HEK293 (cell line): ENCODE measurements around the gene PRKCA.

Experiments
- CTCF ChIA-PET: fragments of 350-600 bp; formaldehyde crosslinking; extraction: SDS; loops from one replicate; lab custom pipeline; 2021; ENCODE audit warnings: antibody characterized with exemption; lab: Yijun Ruan, JAX
- POLR2A ChIA-PET: fragments of 300-600 bp; formaldehyde crosslinking; extraction: SDS; loops from one replicate; lab custom pipeline; 2020; ENCODE audit warnings: antibody characterized with exemption, inconsistent platforms; lab: Yijun Ruan, JAX
- H3K27ac ChIP-seq: fragments of 200-500 bp; sonication (Bioruptor generic); 2 replicates; pipeline ENCODE4 v1.5.1; 2014; ENCODE audit warnings: low read depth, low read length, control low read depth, inconsistent platforms; ENCODE audit errors: extremely low read depth
- H3K36me3 ChIP-seq, 2 experiments: fragments of 200-500 bp in 1 of 2; sonication (Bioruptor generic) in 1 of 2; 1 replicate in 1 of 2; 2 replicates in 1 of 2; pipeline ENCODE4 v1.5.1; 2014 to 2017; ENCODE audit warnings: inconsistent platforms in 2 of 2, low read length in 2 of 2; ENCODE audit not compliant: control insufficient read depth in 2 of 2, insufficient read depth in 1 of 2
- H3K4me1 ChIP-seq: fragments of 200-500 bp; sonication (Bioruptor generic); 2 replicates; pipeline ENCODE4 v1.5.1; 2014; ENCODE audit warnings: mild to moderate bottlenecking, low read length, inconsistent platforms; ENCODE audit not compliant: control insufficient read depth, insufficient read depth
- H3K4me3 ChIP-seq: 2 replicates; pipeline ENCODE4 v1.5.1; 2011; ENCODE audit warnings: low read depth, mild to moderate bottlenecking, control low read depth, low read length, moderate library complexity
- H3K9me3 ChIP-seq: fragments of 200-500 bp; sonication (Bioruptor generic); 2 replicates; pipeline ENCODE4 v1.5.1; 2014; ENCODE audit warnings: low read depth, low read length, inconsistent platforms; ENCODE audit not compliant: control insufficient read depth, insufficient read depth
- BCL11A ChIP-seq: fragments of 450-650 bp; formaldehyde crosslinking; IDR thresholded peaks from 2 replicates; pipeline ENCODE4 v1.5.1; 2016; ENCODE audit warnings: low read depth, missing biosample characterization, missing genetic modification characterization
- BCL11B ChIP-seq: fragments of 450-650 bp; formaldehyde crosslinking; IDR thresholded peaks from 2 replicates; pipeline ENCODE4 v1.5.1; 2016; ENCODE audit warnings: low read depth, missing biosample characterization, missing genetic modification characterization
- ELK4 ChIP-seq: IDR thresholded peaks from 2 replicates; pipeline ENCODE4 v1.6.1; 2011; ENCODE audit warnings: mild to moderate bottlenecking, low read depth, low read length, borderline replicate concordance
- KLF1 ChIP-seq: fragments of 450-650 bp; formaldehyde crosslinking; IDR thresholded peaks from 2 replicates; pipeline ENCODE4 v1.5.1; 2016; ENCODE audit warnings: missing biosample characterization, missing genetic modification characterization
- PRDM10 ChIP-seq: fragments of 450-650 bp; formaldehyde crosslinking; IDR thresholded peaks from 2 replicates; pipeline ENCODE4 v1.5.1; 2016; ENCODE audit warnings: missing biosample characterization, missing genetic modification characterization
- WT1 ChIP-seq: fragments of 450-650 bp; formaldehyde crosslinking; IDR thresholded peaks from 2 replicates; pipeline ENCODE4 v1.5.1; 2016; ENCODE audit warnings: missing biosample characterization, missing genetic modification characterization
- ZBTB26 ChIP-seq: fragments of 450-650 bp; formaldehyde crosslinking; optimal IDR thresholded peaks from 2 replicates; pipeline ENCODE3; 2016; ENCODE audit warnings: missing biosample characterization, mild to moderate bottlenecking, missing genetic modification characterization
- ZBTB48 ChIP-seq: fragments of 450-650 bp; formaldehyde crosslinking; IDR thresholded peaks from 2 replicates; pipeline ENCODE4 v1.5.1; 2016; ENCODE audit warnings: missing biosample characterization, missing genetic modification characterization
- ZFP41 ChIP-seq: fragments of 450-650 bp; formaldehyde crosslinking; IDR thresholded peaks from 2 replicates; pipeline ENCODE4 v1.5.1; 2016; ENCODE audit warnings: missing biosample characterization, missing genetic modification characterization, borderline replicate concordance
- ZFP69B ChIP-seq: fragments of 450-650 bp; formaldehyde crosslinking; IDR thresholded peaks from 2 replicates; pipeline ENCODE4 v1.5.1; 2016; ENCODE audit warnings: missing biosample characterization, missing genetic modification characterization
- ZNF155 ChIP-seq: fragments of 450-650 bp; formaldehyde crosslinking; IDR thresholded peaks from 2 replicates; pipeline ENCODE4 v1.5.1; 2016; ENCODE audit warnings: missing biosample characterization, missing genetic modification characterization
- ZNF202 ChIP-seq: fragments of 450-650 bp; formaldehyde crosslinking; IDR thresholded peaks from 2 replicates; pipeline ENCODE4 v1.5.1; 2016; ENCODE audit warnings: missing biosample characterization, missing genetic modification characterization, borderline replicate concordance
- ZNF239 ChIP-seq: fragments of 450-650 bp; formaldehyde crosslinking; IDR thresholded peaks from 2 replicates; pipeline ENCODE4 v1.5.1; 2016; ENCODE audit warnings: missing biosample characterization, missing genetic modification characterization
- ZNF266 ChIP-seq: fragments of 450-650 bp; formaldehyde crosslinking; IDR thresholded peaks from 2 replicates; pipeline ENCODE4 v1.5.1; 2016; ENCODE audit warnings: missing biosample characterization, missing genetic modification characterization, low read depth
- ZNF280C ChIP-seq: fragments of 450-650 bp; formaldehyde crosslinking; IDR thresholded peaks from 2 replicates; pipeline ENCODE4 v1.5.1; 2016; ENCODE audit warnings: missing biosample characterization, missing genetic modification characterization
- ZNF423 ChIP-seq: fragments of 450-650 bp; formaldehyde crosslinking; IDR thresholded peaks from 2 replicates; pipeline ENCODE4 v1.5.1; 2016; ENCODE audit warnings: missing biosample characterization, missing genetic modification characterization
- ZNF48 ChIP-seq: fragments of 450-650 bp; formaldehyde crosslinking; IDR thresholded peaks from 2 replicates; pipeline ENCODE4 v1.5.1; 2016; ENCODE audit warnings: missing biosample characterization, missing genetic modification characterization
- ZNF549 ChIP-seq: fragments of 450-650 bp; IDR thresholded peaks from 2 replicates; pipeline ENCODE4 v1.5.1; 2018; ENCODE audit warnings: missing biosample characterization, missing genetic modification characterization, mild to moderate bottlenecking, inconsistent platforms, moderate library complexity
- ZNF580 ChIP-seq: fragments of 450-650 bp; formaldehyde crosslinking; IDR thresholded peaks from 2 replicates; pipeline ENCODE4 v1.5.1; 2016; ENCODE audit warnings: missing biosample characterization, missing genetic modification characterization
- ZNF704 ChIP-seq: fragments of 450-650 bp; formaldehyde crosslinking; IDR thresholded peaks from 2 replicates; pipeline ENCODE4 v1.5.1; 2016; ENCODE audit warnings: missing biosample characterization, missing genetic modification characterization
- ZNF76 ChIP-seq: fragments of 450-650 bp; formaldehyde crosslinking; IDR thresholded peaks from 2 replicates; pipeline ENCODE4; 2016; ENCODE audit warnings: low read depth, missing biosample characterization, missing genetic modification characterization, borderline replicate concordance
- ZNF791 ChIP-seq: fragments of 450-650 bp; formaldehyde crosslinking; IDR thresholded peaks from 2 replicates; pipeline ENCODE4 v1.5.1; 2016; ENCODE audit warnings: missing biosample characterization, missing genetic modification characterization

Gene PRKCA

GRCh38 chr17:66569572-66569971 lies 267.2 kb downstream of the PRKCA start (continued):
- TF ChIP-seq ZFP41 (tag by site-specific recombination) (no peak), ZNF549 (no peak), ZNF239 (tag by site-specific recombination) (no peak), ELK4 (no peak), ZNF155 (tag by site-specific recombination) (no peak), WT1 (tag by site-specific recombination) (no peak), ZNF280C (tag by site-specific recombination) (no peak)

- H3K36me3 ChIP-seq = no peaks in the 10 kb centered on the region
- H3K4me1 ChIP-seq = peaks cover 20% of the 10 kb centered on the region
- no peaks in the 10 kb centered on the region for H3K9me3 ChIP-seq
- H3K4me3 ChIP-seq = no peak overlapping the region
- CTCF ChIA-PET = interaction anchor here (0.6 to 2.7 kb wide), 7 partner anchors 14 to 508 kb away, joined by 3 to 8 read pairs (median 3); no protein-coding TSS in a partner anchor
- H3K27ac ChIP-seq = peak overlapping the region; percentile 49
- POLR2A ChIA-PET = interaction anchor here (1.4 kb wide), 1 partner anchor 10 kb away, joined by 4 read pairs; no protein-coding TSS in a partner anchor
- peak; percentile 37; the same call in 1 of the 2 replicates for TF ChIP-seq KLF1 (tag by site-specific recombination)
- TF ChIP-seq BCL11A (tag by site-specific recombination) = 0 out of 2 replicates have a peak, but pooled peaks have one; percentile 57
- TF ChIP-seq ZNF423 (tag by site-specific recombination) = no peak
- peak; percentile 93 for TF ChIP-seq ZNF580 (tag by site-specific recombination)
- TF ChIP-seq PRDM10 (tag by site-specific recombination) = peak; percentile 60
- TF ChIP-seq ZNF704 (tag by site-specific recombination) = no peak
- TF ChIP-seq ZBTB48 (tag by site-specific recombination) = peak; percentile 80
- TF ChIP-seq ZBTB26 (tag by site-specific recombination) = no peak
- no peak for TF ChIP-seq ZNF791 (tag by site-specific recombination)
- TF ChIP-seq BCL11B = 0 out of 2 replicates have a peak, but pooled peaks have one; percentile 47
- TF ChIP-seq ZNF48 (tag by site-specific recombination) = no peak
- no peak for TF ChIP-seq ZNF202
- TF ChIP-seq ZNF76 = 0 out of 2 replicates have a peak, but pooled peaks have one; percentile 43
- no peak for TF ChIP-seq ZNF266 (tag by site-specific recombination)
- 0 out of 2 replicates have a peak, but pooled peaks have one; percentile 18 for TF ChIP-seq ZFP69B (tag by site-specific recombination)
Observed at GRCh38 chr17:66570447-66571195, 268.2 kb downstream of the PRKCA start.
